ENCODE measurements around the gene ABCC4.
"Not testable (repeated sequence)": the region's sequence is repeated elsewhere in the genome, so short reads cannot be mapped to it uniquely, and the experiment has no call there.

Gene ABCC4

GRCh38 chr13:95191821-95192563 lies 109.3 kb downstream of the ABCC4 start:
- no peak for DNase-seq

- DNase-seq: no peak
These were observed 113.1 kb downstream of the ABCC4 start for GRCh38 chr13:95188128-95188527.

GRCh38 chr13:95185851-95186250 lies 115.4 kb downstream of the ABCC4 start:
- DNase-seq: no peak

- no peak for DNase-seq
These were observed 115.9 kb downstream of the ABCC4 start for GRCh38 chr13:95185311-95185710.

- no peak for DNase-seq
These were observed 116.9 kb downstream of the ABCC4 start for GRCh38 chr13:95184317-95184716.

- DNase-seq: no peak
These were observed 118.5 kb downstream of the ABCC4 start for GRCh38 chr13:95182570-95183265.

GRCh38 chr13:95181586-95181985 lies 119.7 kb downstream of the ABCC4 start:
- DNase-seq: no peak

GRCh38 chr13:95180513-95181245 lies 120.6 kb downstream of the ABCC4 start:
- DNase-seq: no peak

GRCh38 chr13:95176611-95177259 lies 124.5 kb downstream of the ABCC4 start:
- DNase-seq: no peak

GRCh38 chr13:95174517-95174916 lies 126.7 kb downstream of the ABCC4 start:
- no peak for DNase-seq

- no peak for DNase-seq
These were observed 133.1 kb downstream of the ABCC4 start for GRCh38 chr13:95168191-95168590.

- not testable (repeated sequence) for DNase-seq
These were observed 134.2 kb downstream of the ABCC4 start for GRCh38 chr13:95167003-95167402.

- DNase-seq: no peak
These were observed 136.4 kb downstream of the ABCC4 start for GRCh38 chr13:95164830-95165229.

GRCh38 chr13:95160112-95160906 lies 140.9 kb downstream of the ABCC4 start:
- DNase-seq: no peak

- no peak for DNase-seq
These were observed 141.8 kb downstream of the ABCC4 start for GRCh38 chr13:95159458-95159857.

GRCh38 chr13:95156208-95156607 lies 145.0 kb downstream of the ABCC4 start:
- no peak for DNase-seq

GRCh38 chr13:95155504-95155903 lies 145.7 kb downstream of the ABCC4 start:
- no peak for DNase-seq

- no peak for DNase-seq
These were observed 146.2 kb downstream of the ABCC4 start for GRCh38 chr13:95155093-95155492.

- DNase-seq: no peak
These were observed 146.8 kb downstream of the ABCC4 start for GRCh38 chr13:95154413-95154886.

GRCh38 chr13:95153647-95154412 lies 147.4 kb downstream of the ABCC4 start:
- DNase-seq: no peak

GRCh38 chr13:95151942-95152587 lies 149.2 kb downstream of the ABCC4 start:
- DNase-seq: no peak
